GM10847 (cell line): ENCODE results near the gene GAR1.

Experiments
- POLR2A ChIP-seq: IDR thresholded peaks from 2 replicates; pipeline ENCODE4 v1.6.1; 2011; ENCODE audit not compliant: insufficient read length; ENCODE audit errors: extremely low read depth

GAR1 gene

DNA sequence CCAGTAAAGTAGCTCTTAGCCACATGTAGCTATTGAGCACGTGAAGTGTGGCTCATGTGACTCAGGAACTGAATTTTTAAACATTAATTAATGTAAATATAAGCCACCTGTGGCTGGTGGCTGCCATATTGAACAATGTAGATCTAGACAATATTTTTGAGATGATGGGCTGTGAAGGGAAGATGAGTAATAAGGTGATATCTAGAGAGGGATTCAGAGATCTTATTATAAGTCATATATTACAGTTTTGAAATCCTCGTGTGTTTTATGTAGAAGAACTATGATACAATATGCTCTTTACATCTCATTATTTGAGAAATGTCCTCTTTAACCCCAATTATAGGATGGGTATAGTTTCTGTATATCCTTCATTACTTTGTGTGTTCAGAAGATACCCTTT, 5.6 kb downstream of the GAR1 start:
- no peak for TF ChIP-seq POLR2A

DNA sequence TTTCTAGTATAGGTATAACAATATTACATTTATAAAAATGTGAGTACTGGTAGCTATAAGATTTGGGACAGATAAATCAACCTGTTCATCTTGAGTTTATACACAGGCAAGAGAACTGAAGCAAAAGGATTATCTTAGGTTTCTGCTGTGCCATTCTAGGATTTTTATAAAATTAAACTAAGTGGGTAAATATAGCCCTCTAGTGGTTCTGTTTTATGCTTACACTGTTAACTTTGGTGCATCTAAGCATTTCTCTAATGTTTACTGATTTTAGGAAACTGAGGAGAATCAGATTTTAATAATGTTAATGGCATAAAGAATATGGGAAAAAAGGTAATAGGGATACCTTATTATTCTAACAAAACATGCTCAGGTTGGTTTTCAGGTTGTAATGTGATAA, 11.2 kb downstream of the GAR1 start:
- no peak for TF ChIP-seq POLR2A

DNA sequence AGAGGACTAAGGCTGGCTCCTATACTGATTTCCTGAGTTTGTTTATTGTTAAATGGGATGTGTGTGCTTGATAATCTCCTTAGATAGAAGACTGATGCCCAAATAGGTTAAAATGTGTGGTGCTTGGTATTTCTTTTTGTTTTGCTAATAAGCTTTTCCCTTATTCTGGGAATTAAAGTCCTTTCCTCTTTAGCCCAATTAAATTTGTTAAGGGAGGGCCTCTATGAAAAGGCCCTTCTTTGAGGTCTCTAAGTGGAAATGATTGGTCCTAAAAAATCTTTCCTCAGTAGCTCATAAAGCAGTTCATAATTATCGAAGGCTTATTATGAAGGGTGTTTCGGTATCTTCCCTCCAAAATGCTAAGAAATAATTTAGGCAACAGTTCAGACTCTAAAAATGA, 12.1 kb downstream of the GAR1 start, which contains the start of gene RRH:
Gene RRH, plus strand, starts transcription at position 301 of the 400 bp plus-strand sequence. Its CDS starts 56 bp downstream, at position 357.
- TF ChIP-seq POLR2A, result no peak

DNA sequence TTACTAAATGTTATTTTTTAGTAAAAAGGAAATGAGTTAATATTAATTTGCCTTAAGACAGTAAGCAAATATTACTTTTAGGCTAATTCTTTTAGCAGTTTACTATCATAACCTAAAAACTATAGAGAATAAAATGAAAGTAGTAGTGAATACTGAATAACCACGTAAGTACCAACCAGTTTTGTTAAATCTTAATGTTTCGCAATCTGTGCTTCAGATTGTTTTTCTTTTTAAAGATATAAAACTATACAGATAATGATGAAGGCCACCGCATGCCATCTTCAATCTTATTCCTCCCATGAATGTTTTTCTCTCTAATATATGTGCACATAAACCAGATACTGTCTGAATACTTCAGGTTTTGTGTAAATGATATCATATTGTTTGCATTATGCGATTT, 18.2 kb downstream of the GAR1 start:
- no peak for TF ChIP-seq POLR2A

DNA sequence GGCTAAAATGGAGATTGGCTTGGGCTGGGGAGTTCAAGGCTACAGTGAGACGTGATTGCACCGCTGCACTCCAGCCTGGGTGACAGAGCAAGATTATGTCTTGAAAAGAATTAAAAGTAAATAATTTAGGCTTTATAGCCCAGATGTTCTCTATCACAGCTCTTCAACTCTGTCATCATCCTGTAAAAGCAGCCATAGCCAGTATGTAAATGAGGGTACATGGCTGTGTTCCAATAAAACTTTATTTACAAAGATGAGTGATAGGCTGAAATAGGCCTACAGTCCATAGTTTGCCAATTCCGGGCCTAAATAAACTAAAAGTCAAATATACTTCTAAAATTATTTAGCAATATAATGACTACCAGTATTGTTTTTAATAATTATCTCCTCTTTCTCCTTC, 21.4 kb downstream of the GAR1 start:
- no peak for TF ChIP-seq POLR2A

DNA sequence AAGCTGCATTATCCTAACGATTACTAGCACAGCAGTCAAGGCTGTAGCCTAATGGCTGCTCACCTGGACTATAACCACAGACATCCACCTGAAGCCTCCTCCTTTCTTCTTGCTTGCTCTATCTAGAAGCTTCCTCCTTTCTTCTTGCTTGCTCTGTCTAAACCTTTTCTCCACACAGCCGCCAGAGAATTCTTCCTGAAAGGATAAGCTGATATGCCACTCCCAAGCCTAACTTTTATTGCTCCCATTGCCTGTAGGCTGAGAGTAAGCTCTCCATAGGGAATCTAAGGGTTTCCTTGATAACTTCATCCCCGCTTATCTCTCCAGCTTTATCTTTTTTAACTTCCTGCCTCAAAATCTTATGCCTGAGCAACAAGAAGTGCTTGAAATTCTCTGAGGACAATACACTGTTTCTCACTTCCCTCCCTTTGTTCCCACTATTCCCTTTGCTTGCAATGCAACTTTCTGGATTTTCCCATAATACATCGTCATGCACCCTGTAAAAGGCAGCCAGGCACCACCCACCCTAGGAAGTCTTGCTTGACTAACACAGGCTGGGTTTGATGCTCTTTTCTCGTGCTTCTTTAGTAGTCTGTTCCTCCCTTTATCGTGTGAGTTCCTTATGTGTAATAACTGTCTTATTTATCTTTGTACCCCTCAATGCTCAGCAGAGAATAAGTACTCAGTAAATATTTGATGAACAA, 31.0 kb downstream of the GAR1 start:
- TF ChIP-seq POLR2A, result no peak

DNA sequence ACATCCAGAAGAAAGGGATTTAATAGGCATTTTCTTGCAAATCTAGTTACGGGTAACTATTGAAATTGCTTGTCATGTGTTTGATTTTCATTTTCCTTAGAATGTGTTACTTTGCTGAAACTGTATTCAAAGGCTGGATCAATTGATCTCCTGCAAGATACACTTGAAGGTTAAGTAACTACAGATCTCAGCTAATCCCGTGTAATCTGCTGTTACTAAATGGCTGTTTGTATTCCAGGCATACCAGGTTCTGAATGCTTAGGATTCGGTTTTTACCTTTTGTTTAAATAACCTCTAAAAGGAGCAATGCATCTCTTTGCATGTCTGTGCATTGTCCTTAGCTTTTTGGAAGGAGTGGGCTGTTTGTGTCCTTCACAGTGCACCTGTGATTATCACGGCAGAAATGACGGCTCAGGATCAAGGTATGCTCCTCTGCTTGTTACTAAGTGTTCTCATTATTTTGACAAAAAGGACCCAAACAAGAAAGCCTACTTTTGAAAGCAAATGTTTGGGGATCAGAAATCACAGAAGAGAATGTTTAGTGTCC, 32.4 kb downstream of the GAR1 start, which contains the start of gene LRIT3:
Gene LRIT3, plus strand, starts transcription at position 212 of the 547 bp plus-strand sequence. Its CDS starts 95 bp downstream, at position 307.
- no peak for TF ChIP-seq POLR2A

DNA sequence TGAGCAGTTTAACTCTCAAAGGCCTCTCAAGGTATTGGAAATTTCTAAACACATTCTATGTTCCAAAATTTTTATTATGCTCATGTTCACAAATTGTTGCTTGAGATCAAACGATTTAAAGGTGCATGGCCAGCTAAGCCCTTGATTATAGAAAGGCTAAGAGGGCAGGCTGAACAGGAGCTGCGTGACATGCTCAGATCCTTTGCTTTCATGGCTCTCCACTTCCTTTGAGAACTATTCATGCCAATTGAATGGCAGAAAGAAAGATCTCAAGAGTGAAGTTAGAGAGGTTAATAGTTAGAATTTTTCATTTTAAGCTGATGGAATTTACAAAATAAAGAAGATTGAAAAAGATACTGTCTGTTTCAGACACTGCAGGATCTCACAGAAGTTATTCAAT, 32.9 kb downstream of the GAR1 start:
- no peak for TF ChIP-seq POLR2A

DNA sequence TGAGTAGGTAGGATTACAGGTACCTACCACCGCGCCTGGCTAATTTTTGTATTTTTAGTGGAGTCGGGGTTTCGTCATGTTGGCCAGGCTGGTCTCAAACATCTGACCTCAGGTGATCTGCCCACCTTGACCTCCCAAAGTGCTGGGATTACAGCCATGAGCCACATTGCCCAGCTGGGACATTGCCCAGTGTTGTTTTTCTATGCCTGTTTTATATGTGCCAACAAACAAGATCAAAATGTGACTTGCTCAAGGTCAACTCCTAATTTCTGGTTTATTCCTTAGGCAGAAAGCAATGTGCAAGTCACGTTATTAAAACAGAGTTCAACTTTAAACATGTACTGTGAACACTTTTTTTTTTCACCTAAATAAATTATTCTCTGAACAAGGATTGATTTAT, 35.0 kb downstream of the GAR1 start:
- no peak for TF ChIP-seq POLR2A

DNA sequence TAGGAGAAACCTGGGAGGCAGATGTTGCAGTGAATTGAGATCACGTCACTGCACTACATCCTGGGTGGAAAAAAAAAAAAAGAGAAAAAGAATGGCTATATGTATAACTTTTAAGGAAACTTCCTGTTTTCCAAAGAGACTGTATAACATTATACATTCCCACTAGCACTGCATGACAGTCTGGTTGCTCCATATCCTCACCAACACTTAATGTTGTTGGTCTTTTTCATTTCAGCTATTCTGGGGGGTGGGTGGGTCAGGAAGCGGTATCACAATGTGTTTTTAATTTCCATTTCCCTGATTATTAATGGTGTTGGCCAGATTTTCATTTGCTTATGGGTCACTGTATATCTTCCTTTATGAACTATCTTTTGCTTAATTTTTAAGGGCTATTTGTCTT, 45.7 kb downstream of the GAR1 start:
- TF ChIP-seq POLR2A, result no peak

DNA sequence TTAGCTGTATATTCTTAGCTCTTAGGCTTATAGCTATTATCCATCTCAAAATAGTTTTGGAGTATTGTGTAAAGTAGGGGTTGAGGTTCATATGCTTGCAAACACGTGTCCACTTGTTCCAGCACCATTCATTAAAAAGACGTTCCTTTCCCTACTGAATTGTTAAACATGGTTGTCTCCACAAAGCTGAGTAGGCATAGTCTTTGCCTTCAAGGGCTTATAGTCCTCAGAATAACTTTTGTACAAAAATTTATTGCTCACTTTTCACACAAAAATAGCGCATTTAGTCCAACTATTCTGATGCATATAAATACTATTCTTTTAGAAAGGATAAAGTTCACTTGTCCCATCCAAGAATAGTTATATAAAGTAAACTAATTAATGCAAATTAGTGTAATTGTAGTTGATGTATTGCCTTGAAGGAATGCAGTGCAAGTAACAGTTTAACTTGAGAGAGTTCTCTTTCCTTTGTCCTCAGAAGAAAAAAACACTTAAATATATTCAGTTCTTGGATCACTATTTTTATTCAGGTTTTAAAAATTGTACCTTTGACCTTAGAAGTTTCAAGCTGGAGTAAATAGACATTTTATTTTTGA, 46.5 kb downstream of the GAR1 start:
- TF ChIP-seq POLR2A, result no peak

DNA sequence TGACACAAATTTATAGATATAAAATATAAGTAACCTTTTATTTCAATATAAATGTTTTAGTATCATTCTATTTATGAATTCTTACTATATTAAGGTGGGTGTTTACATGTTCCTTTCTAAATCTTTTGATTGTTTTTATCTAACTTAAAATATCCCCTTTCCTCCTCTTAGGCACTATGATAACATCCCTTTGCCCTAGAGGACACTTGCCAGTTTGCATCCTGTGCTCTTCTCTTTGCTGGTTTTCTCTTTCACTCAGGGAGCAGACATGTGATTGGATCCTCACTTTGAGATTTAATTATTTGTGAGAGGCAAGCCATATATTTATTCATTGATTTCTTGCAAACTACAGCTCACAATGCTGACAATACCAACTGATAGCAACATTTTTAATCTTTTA, 48.6 kb downstream of the GAR1 start:
- TF ChIP-seq POLR2A, result no peak

DNA sequence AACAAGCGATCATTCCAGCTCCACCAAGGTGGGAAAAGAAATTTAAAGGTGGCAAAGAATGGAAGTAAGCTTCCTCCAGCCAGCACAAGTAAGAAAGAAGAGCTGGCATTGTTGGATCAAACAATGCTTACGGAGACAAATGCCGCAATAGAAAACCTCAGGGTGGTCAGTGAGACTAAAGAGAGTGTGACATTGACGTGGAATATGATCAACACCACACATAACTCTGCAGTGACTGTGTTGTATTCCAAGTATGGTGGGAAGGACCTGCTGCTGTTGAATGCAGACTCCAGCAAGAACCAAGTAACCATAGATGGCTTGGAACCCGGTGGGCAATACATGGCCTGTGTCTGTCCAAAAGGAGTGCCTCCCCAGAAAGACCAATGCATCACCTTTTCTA, 54.5 kb downstream of the GAR1 start:
- no peak for TF ChIP-seq POLR2A

DNA sequence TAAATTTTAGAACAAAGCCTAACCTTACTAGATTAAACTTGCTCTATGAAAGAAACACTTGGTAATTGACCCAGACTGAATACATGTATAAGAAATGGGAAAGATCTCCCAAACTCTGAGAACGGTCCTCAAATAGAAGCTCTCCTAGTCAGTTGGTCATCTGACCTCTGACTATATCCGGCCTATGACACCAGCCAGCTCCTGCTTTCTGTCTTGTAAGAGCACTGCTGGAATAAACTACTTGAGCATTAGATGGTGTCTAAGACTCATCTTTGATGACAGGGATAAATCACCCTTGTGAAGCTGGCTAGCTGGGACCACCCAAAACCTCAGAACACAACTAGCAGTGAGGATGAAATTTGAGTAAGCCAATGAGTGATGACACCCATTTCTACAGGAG, 56.5 kb downstream of the GAR1 start:
- TF ChIP-seq POLR2A, result no peak

DNA sequence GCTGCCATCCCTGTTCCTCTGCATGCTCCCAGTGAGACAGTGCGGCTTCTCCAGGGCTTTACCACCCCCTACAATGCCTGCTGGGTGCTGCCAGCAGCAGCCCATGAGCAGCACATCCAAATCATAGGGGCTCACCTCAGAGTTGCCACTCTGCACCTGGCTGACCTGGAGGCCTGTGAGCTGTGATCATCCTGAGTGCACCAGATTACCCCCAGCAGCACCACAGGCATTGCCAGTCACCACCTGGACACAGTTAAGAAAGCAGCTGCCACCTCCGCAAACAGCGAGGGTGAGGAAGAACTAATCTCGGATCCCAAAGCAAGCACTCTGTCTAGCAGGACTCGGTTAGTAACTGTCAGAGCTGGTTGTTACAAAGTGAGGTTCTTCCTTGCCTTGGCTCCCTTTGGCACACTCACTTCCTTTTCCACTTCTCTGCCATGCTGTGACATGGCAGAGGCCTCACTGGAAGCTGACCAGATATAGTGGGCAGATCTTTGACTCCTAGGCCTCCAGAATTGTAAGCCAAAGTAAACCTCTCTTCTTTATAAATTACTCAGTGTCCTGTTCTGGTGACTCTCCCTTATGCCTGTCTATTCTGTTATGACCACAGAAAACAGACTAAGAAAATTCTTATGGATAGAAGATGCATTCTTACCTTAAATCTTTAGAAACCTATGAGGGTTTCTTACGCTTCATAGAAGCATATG, 57.5 kb downstream of the GAR1 start:
- TF ChIP-seq POLR2A, result no peak
